ENCODE results near the gene TPH2.

DNA sequence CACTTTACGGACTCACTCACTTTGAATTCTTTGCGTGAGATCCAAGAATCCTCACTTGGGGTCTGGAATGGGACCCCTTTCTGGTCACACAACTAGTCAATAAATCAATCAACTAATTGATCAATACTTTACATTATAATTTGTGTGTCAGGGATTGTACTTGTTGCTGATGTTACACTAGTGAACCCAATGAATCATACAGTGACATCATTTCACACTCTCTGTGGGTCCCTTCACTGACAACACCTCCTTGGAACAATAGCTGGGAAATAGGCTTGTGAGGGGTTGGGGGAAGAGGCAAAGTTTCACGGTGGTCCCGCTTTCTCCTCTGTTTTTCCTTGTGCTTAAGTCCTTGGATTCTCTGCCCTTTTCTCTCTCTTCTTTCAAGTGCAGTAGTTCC, 35.0 kb downstream of the TPH2 start:
- no peak for TF ChIP-seq ZNF274 (IDR thresholded peaks at IDR 0.05; ENCODE audit: low read depth, low read length)
- no peak for TF ChIP-seq YY1 (IDR thresholded peaks at IDR 0.05; ENCODE audit: insufficient read depth, insufficient read length)
- no peak for TF ChIP-seq SUZ12 (IDR thresholded peaks at IDR 0.05; ENCODE audit: extremely low read depth, insufficient read depth, insufficient read length)
